ENCODE measurements around the gene NFATC4. TPM values are rescaled to one million over a fixed set of nuclear protein-coding genes. Genes with fewer than 3 reads are reported as not detected.
"Not testable (repeated sequence)": the region's sequence is repeated elsewhere in the genome, so short reads cannot be mapped to it uniquely, and the experiment has no call there.

The NFATC4 gene
- total RNA-seq, 1 experiment from 2014 or later, result 21.6 TPM

GRCh38 chr14:24339284-24340151 is 28.5 kb upstream of the NFATC4 start, which contains the start of gene RIPK3:
Gene RIPK3 (minus strand): TSS chr14:24339991. CDS start chr14:24339826, 165 bp downstream.
- no peak for DNase-seq (ENCODE audit: low read depth)

- DNase-seq (ENCODE audit: low read depth), result no peak
These were observed 27.4 kb upstream of the NFATC4 start for GRCh38 chr14:24340606-24341005.

- DNase-seq (ENCODE audit: low read depth), result no peak
These were observed 25.1 kb upstream of the NFATC4 start for GRCh38 chr14:24342889-24343288.

GRCh38 chr14:24343795-24344660 is 24.0 kb upstream of the NFATC4 start:
- no peak for DNase-seq (ENCODE audit: low read depth)

- no peak for DNase-seq (ENCODE audit: low read depth)
These were observed 20.9 kb upstream of the NFATC4 start for GRCh38 chr14:24347134-24347533.

GRCh38 chr14:24348186-24348585 is 19.8 kb upstream of the NFATC4 start:
- DNase-seq (ENCODE audit: low read depth), result no peak

- DNase-seq (ENCODE audit: low read depth), result no peak
These were observed 18.2 kb upstream of the NFATC4 start for GRCh38 chr14:24349742-24350141.

- DNase-seq (ENCODE audit: low read depth), result peak; percentile 50
These were observed 16.5 kb upstream of the NFATC4 start for GRCh38 chr14:24351517-24351916.

- peak; percentile 47 for DNase-seq (ENCODE audit: low read depth)
These were observed 14.2 kb upstream of the NFATC4 start for GRCh38 chr14:24353559-24354481.

- DNase-seq (ENCODE audit: low read depth), result not testable (repeated sequence)
These were observed 13.5 kb upstream of the NFATC4 start for GRCh38 chr14:24354482-24354825.

- no peak for DNase-seq (ENCODE audit: low read depth)
These were observed 13.0 kb upstream of the NFATC4 start for GRCh38 chr14:24355009-24355408.

GRCh38 chr14:24356208-24356607 is 11.8 kb upstream of the NFATC4 start:
- no peak for DNase-seq (ENCODE audit: low read depth)

GRCh38 chr14:24360281-24360680 is 7.7 kb upstream of the NFATC4 start:
- no peak for DNase-seq (ENCODE audit: low read depth)

GRCh38 chr14:24361326-24361725 is 6.7 kb upstream of the NFATC4 start:
- DNase-seq (ENCODE audit: low read depth), result no peak

- no peak for DNase-seq (ENCODE audit: low read depth)
These were observed 5.6 kb upstream of the NFATC4 start for GRCh38 chr14:24362241-24362960.

GRCh38 chr14:24363401-24363800 is 4.6 kb upstream of the NFATC4 start:
- DNase-seq (ENCODE audit: low read depth), result no peak

- DNase-seq (ENCODE audit: low read depth), result no peak
These were observed 3.1 kb upstream of the NFATC4 start for GRCh38 chr14:24364841-24365240.

GRCh38 chr14:24365600-24366412 is 2.2 kb upstream of the NFATC4 start:
- DNase-seq (ENCODE audit: low read depth), result peak; percentile 83

- DNase-seq (ENCODE audit: low read depth), result no peak
These were observed 1.6 kb upstream of the NFATC4 start for GRCh38 chr14:24366413-24366720.
